GM21786 (cell line): ENCODE measurements around the gene SNTG2.

Experiments used
- ATAC-seq: cut with Tn5 transposase; IDR thresholded peaks from one replicate; pipeline ENCODE4 v1.9.1; 2021; ENCODE audit not compliant: unreplicated experiment

SNTG2 gene

GRCh38 chr2:1306687-1307516 lies 356.3 kb downstream of the SNTG2 start:
- ATAC-seq, result no peak

- ATAC-seq, result no peak
Observed at GRCh38 chr2:1307670-1308069, 357.0 kb downstream of the SNTG2 start.

GRCh38 chr2:1308678-1309077 lies 358.0 kb downstream of the SNTG2 start:
- ATAC-seq, result no peak

GRCh38 chr2:1309507-1309906 lies 358.9 kb downstream of the SNTG2 start:
- no peak for ATAC-seq

GRCh38 chr2:1310202-1310601 lies 359.6 kb downstream of the SNTG2 start:
- ATAC-seq, result no peak

- ATAC-seq, result no peak
Observed at GRCh38 chr2:1310866-1311265, 360.2 kb downstream of the SNTG2 start.

GRCh38 chr2:1313240-1313924 lies 362.7 kb downstream of the SNTG2 start:
- ATAC-seq, result no peak

GRCh38 chr2:1314254-1314653 lies 363.6 kb downstream of the SNTG2 start:
- no peak for ATAC-seq

GRCh38 chr2:1318366-1319009 lies 367.8 kb downstream of the SNTG2 start:
- no peak for ATAC-seq

GRCh38 chr2:1319393-1319792 lies 368.7 kb downstream of the SNTG2 start:
- no peak for ATAC-seq

- ATAC-seq, result no peak
Observed at GRCh38 chr2:1321321-1321720, 370.7 kb downstream of the SNTG2 start.

GRCh38 chr2:1324884-1325283 lies 374.2 kb downstream of the SNTG2 start:
- ATAC-seq, result no peak

- ATAC-seq, result no peak
Observed at GRCh38 chr2:1328684-1329083, 378.0 kb downstream of the SNTG2 start.

GRCh38 chr2:1339388-1340140 lies 388.9 kb downstream of the SNTG2 start:
- ATAC-seq, result no peak

GRCh38 chr2:1340141-1340512 lies 389.5 kb downstream of the SNTG2 start:
- ATAC-seq, result no peak

GRCh38 chr2:1341404-1342120 lies 390.9 kb downstream of the SNTG2 start:
- ATAC-seq, result no peak

GRCh38 chr2:1348789-1349188 lies 398.1 kb downstream of the SNTG2 start:
- ATAC-seq, result no peak

- ATAC-seq, result no peak
Observed at GRCh38 chr2:1350111-1350510, 399.5 kb downstream of the SNTG2 start.

- no peak for ATAC-seq
Observed at GRCh38 chr2:1353124-1353523, 402.5 kb downstream of the SNTG2 start.

- no peak for ATAC-seq
Observed at GRCh38 chr2:1353543-1353942, 402.9 kb downstream of the SNTG2 start.

GRCh38 chr2:1360144-1360543 lies 409.5 kb downstream of the SNTG2 start:
- ATAC-seq, result no peak
